ENCODE data around the gene PSD4.

PSD4 gene

DNA sequence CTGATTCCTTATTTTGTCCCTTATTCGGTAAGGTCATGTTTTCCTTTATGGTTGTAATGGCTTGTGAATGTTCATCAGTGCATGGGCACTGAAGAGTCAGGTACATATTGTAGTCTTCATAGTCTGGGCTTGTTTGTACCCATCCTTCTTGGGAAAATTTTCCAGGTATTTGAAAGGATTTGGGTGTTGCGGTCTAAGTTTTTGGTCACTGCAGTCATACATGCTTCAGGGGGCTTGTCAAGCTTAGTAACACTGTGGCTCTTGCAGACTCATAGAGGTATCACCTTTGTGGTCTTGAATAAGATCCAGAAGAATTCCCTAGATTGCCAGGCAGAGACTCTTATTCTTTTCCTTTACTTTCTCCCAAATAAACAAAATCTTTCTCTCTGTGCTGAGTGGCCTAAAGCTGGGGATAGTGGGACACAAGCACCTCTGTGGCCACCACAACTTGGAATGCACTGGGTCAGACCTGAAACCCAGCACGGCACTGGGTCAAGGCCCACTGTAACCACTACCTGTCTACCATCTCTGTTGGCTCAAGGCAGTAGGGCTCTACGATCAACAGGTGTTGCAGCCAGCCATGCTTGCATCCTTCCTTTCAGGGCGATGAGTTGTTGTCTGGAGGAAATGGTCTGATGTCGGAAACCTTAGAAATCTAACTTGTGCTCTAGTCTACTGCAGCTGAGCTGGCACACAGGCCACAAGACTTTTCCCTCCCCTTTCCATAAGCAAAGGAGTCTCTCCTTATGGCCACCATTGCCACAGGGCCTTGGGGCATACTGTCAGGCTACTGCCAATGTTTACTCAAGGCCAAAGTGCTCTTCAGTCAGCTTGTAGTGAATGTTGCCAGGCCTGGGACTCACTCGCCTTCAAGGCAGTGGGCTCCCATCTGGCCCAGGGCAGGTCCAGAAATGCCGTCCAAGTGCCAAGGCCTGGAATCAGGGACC, 24.9 kb upstream of the PSD4 start:
- TF ChIP-seq, protein P1, sequence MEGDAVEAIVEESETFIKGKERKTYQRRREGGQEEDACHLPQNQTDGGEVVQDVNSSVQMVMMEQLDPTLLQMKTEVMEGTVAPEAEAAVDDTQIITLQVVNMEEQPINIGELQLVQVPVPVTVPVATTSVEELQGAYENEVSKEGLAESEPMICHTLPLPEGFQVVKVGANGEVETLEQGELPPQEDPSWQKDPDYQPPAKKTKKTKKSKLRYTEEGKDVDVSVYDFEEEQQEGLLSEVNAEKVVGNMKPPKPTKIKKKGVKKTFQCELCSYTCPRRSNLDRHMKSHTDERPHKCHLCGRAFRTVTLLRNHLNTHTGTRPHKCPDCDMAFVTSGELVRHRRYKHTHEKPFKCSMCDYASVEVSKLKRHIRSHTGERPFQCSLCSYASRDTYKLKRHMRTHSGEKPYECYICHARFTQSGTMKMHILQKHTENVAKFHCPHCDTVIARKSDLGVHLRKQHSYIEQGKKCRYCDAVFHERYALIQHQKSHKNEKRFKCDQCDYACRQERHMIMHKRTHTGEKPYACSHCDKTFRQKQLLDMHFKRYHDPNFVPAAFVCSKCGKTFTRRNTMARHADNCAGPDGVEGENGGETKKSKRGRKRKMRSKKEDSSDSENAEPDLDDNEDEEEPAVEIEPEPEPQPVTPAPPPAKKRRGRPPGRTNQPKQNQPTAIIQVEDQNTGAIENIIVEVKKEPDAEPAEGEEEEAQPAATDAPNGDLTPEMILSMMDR (IDR thresholded peaks at IDR 0.05; ENCODE audit: low read depth, low read length) = no peak
- H3K4me3 ChIP-seq (ENCODE audit: low read depth, low read length) = no peak overlapping the region

DNA sequence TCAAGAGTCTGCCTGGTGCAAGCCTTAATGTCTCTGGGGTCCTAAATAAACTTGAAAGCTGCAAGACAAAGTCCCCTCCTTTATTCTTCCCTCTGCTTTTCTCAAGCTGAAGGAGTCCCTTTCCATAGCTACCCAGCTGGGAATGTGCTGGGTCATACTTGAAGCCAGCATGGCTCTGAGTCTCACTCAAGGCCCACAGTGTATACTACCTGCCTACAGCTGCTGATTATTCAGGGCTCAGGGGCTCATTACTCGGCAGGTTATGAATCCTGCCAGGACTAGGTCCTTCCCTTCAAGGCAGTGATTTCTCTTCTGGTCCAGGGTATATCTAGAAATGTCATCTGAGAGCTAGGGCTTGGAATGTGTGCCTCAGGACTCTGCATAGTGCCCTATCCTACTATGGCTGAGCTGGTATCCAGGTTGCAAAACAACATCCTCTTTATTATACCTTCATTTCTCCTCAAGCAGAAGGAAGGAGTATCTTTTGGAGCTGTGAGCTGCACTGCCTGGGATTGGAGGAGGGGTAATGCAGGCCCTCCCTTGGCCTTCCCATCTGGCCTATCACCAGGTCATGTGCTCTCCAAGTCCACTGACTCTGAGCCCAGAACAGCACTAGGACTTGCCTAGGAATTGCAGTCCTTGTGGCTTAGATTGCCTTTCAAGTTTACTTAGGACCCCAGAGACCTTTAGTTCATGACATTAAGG, 24.1 kb upstream of the PSD4 start:
- H3K4me3 ChIP-seq (ENCODE audit: low read depth, low read length) = no peak overlapping the region
- TF ChIP-seq, protein P1 (IDR thresholded peaks at IDR 0.05; ENCODE audit: low read depth, low read length) = no peak

DNA sequence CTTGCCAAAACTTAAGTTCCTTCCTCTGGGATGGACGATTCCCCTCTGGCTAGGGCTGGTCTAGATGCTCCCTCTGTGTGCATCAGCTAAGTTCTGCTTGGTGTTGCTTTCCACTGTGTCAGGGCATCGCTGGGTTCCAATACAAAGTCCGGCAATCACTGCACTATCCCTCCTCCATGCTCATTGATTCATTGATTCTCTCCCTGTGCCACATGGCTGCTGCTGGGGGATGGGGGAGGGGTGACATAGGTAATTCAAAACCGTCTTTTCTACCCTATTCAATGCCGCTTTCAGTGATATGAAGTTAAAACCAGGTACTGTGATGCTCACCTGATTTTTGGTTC, 23.5 kb upstream of the PSD4 start:
- H3K4me3 ChIP-seq (ENCODE audit: low read depth, low read length) = no peak overlapping the region
- TF ChIP-seq, protein P1 (IDR thresholded peaks at IDR 0.05; ENCODE audit: low read depth, low read length) = no peak

DNA sequence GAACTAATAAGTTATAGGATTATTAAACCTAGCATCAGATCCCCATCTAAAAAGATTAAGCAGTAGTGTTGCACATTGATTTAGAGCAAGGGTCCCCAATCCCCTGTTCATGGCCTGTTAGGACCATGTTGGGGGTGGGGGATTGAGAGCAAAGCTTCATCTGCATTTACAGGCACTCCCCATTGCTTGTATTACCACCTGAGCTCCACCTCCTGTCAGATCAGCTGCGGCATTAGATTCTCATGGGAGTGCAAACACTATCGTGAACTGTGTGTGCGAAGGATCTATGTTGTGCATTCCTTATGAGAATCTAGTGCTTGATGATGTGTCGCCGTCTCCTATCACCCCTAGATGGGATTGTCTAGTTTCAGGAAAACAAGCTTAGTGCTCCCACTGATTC, 18.4 kb upstream of the PSD4 start:
- TF ChIP-seq, protein P1 (IDR thresholded peaks at IDR 0.05; ENCODE audit: low read depth, low read length) = no peak
- no peak overlapping the region for H3K4me3 ChIP-seq (ENCODE audit: low read depth, low read length)

DNA sequence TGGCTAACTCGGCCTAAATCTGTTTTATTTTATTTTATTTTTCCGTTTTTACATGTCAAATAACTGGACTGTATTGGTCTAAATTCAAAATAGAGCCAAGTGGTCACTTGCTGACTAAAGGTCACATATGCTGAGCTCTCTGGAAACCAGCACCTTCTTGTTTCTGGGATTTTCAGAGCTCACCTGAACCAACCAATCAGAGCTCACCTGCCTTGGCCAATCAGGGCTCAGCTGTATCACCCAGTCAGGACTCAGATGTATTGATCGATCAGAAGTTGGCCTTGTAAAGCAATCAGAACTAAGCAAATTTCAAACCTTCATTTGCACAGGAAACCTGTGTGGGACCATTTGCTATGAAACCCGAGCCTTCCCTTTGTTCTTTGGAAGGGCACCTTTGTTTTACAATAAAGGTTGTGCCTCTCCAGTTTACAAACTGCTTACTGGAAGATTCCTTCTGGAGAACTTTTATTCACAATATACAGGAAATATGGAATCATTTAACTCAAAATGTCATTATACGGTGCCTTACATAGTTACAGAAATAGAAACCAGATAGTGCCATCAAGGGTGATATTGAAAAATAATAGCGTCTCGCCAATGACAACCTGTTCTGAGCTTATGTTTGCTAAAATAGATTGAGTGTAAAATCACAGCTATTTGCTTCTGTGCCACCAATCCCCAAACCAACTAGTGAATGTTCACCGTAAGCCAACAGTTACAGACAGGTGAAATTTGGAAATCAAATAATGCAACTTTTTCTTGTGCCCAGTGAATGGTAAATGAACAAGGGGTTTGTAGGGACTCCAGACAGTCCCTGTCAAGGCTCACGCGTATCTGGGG, 17.3 kb upstream of the PSD4 start:
- H3K4me3 ChIP-seq (ENCODE audit: low read depth, low read length) = 0 out of 2 replicates have a peak overlapping the region, but pooled peaks have one; percentile 10
- TF ChIP-seq, protein P1 (IDR thresholded peaks at IDR 0.05; ENCODE audit: low read depth, low read length) = no peak

DNA sequence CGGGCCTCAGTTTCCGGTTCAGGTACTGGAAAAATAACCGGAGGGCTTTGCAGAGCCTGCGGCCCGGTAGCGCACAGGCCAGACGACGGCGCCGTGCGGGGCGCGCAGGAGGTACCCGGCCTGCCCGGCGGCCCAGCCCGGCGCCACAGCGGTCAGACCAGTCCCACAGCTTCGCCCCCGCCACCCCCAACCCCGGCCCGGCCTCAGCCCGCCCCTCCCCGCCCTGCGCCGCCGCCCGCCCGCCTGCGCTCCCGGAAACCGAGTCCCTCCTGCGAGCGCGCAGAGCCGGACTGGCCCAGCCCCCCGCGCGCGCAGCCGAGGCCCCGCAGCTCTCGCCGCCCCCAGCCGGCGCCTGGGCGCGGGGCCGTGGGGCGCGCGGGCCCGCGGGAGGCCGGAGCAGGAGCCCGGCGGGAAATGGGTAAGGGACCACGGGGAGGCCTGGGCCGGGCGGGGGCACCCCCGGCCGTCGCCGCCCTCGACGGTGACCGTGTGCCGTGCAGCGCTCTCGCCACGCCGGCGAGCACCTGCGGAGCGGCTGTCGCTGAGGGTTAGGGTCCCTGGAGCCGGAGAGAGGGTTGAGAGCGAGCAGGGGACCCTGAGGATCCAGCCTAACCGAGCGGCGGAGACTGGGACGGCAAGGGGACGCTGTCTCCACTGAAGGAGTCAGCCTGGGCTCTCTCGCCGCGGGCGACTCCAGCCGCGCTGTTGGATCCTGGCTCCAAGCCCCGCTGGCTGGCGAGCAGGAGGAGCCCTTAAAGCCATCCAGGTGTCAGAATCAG, 16.5 kb upstream of the PSD4 start:
- H3K4me3 ChIP-seq (ENCODE audit: low read depth, low read length) = peak overlapping the region; percentile 20; the same call in 1 of the 2 replicates
- TF ChIP-seq, protein P1 (IDR thresholded peaks at IDR 0.05; ENCODE audit: low read depth, low read length) = no peak
